Esophagus (tissue), 2 donors: ENCODE measurements around the gene P4HA2. TPM values are rescaled to one million over a fixed set of nuclear protein-coding genes. Genes with fewer than 3 reads are reported as not detected.
A peak's percentile ranks its signal among the peaks of the same experiment; 100 is the strongest.

Source experiments
- H3K27ac ChIP-seq, 2 donors: one replicate each; pipeline ENCODE4 v1.5.1; 2013; ENCODE audit warnings: low read depth in 2 of 2, mild to moderate bottlenecking in 2 of 2, inconsistent platforms in 1 of 2, low read length in 1 of 2, moderate library complexity in 1 of 2
- H3K27me3 ChIP-seq, 2 donors: one replicate each; pipeline ENCODE4 v1.6.1; 2013; ENCODE audit warnings: low read length in 2 of 2, control low read depth in 1 of 2, mild to moderate bottlenecking in 1 of 2; ENCODE audit not compliant: insufficient read depth in 2 of 2, control insufficient read depth in 1 of 2
- H3K36me3 ChIP-seq, 2 donors: one replicate each; pipeline ENCODE4 v1.6.1; 2013; ENCODE audit warnings: low read length in 1 of 2; ENCODE audit not compliant: control insufficient read depth in 2 of 2, insufficient read depth in 2 of 2
- H3K4me1 ChIP-seq, 2 donors: one replicate each; pipeline ENCODE4 v1.6.1; 2013; ENCODE audit warnings: low read length in 1 of 2; ENCODE audit not compliant: control insufficient read depth in 2 of 2, insufficient read depth in 2 of 2
- H3K4me3 ChIP-seq, 2 donors: one replicate each; pipeline ENCODE4 v1.5.1; 2013; ENCODE audit warnings: low read length in 2 of 2, mild to moderate bottlenecking in 2 of 2, low read depth in 1 of 2, moderate library complexity in 1 of 2
- H3K9me3 ChIP-seq, 2 donors: one replicate each; pipeline ENCODE4 v1.6.1; 2013; ENCODE audit warnings: mild to moderate bottlenecking in 2 of 2, low read depth in 1 of 2, low read length in 1 of 2, moderate library complexity in 1 of 2; ENCODE audit not compliant: control insufficient read depth in 2 of 2, insufficient read depth in 1 of 2
- WGBS, 2 donors: extraction: QIAGEN DNeasy Blood & Tissue Kit; methylation state at CpG; one replicate each; pipeline ENCODE4 v1.1.7; 2013; 5-methylcytosine and 5-hydroxymethylcytosine counted together
- polyA plus RNA-seq, 2 donors: library from polyadenylated mRNA; stranded (reverse); fragments of 200-250 nt; gene quantifications; one replicate each; pipeline ENCODE4 v1.2.3, GENCODE V29; 2013
- donor health status: healthy with polysubstance abuse.
- donor health status: Bipolar disorder and iron deficiency.

The P4HA2 gene
- polyA plus RNA-seq, 2 donors: 11.5 to 11.9 TPM

DNA sequence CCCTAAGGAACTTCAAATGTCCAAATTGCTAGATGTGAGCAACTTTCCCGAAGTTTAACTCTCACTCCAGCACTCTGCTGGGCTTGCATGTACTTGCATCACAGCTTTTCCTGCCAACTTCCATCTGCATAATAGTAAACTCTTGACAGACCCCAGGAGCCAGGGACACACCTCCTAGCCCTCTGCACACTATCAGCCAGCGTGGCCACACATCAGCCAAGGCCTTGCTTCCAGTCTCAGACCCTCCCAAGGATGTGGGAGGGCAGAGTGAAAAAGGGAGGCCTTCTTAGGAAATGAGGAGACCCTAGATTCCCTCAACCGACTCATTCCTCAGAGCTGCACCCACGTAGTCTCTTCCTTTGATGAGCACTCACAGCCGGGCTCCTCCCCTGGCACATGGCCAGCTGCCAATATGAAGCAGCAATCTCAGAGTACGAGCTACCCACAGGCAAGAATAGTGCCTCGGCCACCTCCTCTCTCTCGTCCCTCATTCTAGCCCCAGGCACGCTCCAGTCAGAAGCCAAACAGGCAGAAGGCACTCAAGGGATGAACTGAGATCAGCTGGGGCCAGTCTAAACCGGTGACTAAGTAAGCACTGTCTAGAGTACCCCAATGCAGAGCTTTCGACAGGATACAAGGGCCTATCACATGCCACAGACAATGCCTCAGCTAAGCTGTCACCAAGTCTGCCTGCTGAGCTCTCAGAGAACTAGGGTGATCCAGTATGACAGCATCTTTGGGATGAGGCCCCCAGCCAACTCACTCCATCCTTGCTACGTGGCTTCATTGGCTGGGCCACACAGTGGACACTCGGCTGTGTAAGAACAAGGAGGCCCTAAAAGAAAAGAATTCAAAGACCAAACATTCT is 2.3 kb downstream of the P4HA2 start:
- Histone ChIP-seq H3K36me3 (no peaks in the 10 kb centered on the region), H3K4me3 (no peak overlapping the region), H3K4me1 (peaks cover 17 to 39% of the 10 kb centered on the region in 2 donors), H3K9me3 (no peaks in the 10 kb centered on the region), H3K27me3 (no peaks in the 10 kb centered on the region), H3K27ac (peak overlapping the region; percentile 68 to 85)
- 26 to 36% methylated on average over 13 of the region's 13 CpGs for WGBS, 2 donors

- H3K27me3 ChIP-seq: no peaks in the 10 kb centered on the region
- no peaks in the 10 kb centered on the region for H3K9me3 ChIP-seq
- no peak overlapping the region for H3K4me3 ChIP-seq
- WGBS, 2 donors: 26 to 48% methylated on average over 1 of the region's 1 CpG
- peak overlapping the region; percentile 68 to 85 for H3K27ac ChIP-seq
- H3K36me3 ChIP-seq: no peaks in the 10 kb centered on the region
- H3K4me1 ChIP-seq: peaks cover 17 to 43% of the 10 kb centered on the region in 2 donors
These were observed 2.9 kb downstream of the P4HA2 start for GRCh38 chr5:132224716-132225115.

DNA sequence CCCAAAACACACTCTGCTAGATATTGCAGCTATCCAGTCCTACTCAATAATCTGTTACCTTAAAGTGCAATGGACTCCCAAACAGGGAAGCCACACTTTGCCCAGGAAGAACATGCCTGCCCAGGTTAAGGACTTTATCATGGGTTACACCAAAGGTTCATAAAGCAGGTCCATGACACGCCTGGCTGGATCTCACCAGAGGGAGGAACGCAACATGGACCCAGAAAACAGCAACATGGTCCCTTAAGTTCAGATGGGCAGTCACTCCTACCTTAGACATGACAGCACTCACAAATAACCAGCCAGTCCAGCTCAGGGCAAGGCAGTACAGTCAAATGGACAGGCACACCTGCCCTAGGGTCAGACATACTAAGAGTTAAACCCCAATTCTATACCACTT is 3.8 kb downstream of the P4HA2 start:
- Histone ChIP-seq H3K27ac (peak overlapping the region; percentile 51 to 68), H3K9me3 (no peaks in the 10 kb centered on the region), H3K4me1 (peaks cover 17 to 46% of the 10 kb centered on the region in 2 donors), H3K36me3 (no peaks in the 10 kb centered on the region), H3K4me3 (no peak overlapping the region), H3K27me3 (no peaks in the 10 kb centered on the region)
- WGBS, 2 donors: 89 to 97% methylated on average over 2 of the region's 2 CpGs

- Histone ChIP-seq H3K36me3 (no peaks in the 10 kb centered on the region), H3K4me3 (no peak overlapping the region), H3K9me3 (no peaks in the 10 kb centered on the region), H3K4me1 (peaks cover 17 to 43% of the 10 kb centered on the region in 2 donors), H3K27me3 (no peaks in the 10 kb centered on the region), H3K27ac (peak overlapping the region; percentile 29 to 82)
- 88 to 89% methylated on average over 3 of the region's 3 CpGs for WGBS, 2 donors
These were observed 5.0 kb downstream of the P4HA2 start for GRCh38 chr5:132222649-132223038.

DNA sequence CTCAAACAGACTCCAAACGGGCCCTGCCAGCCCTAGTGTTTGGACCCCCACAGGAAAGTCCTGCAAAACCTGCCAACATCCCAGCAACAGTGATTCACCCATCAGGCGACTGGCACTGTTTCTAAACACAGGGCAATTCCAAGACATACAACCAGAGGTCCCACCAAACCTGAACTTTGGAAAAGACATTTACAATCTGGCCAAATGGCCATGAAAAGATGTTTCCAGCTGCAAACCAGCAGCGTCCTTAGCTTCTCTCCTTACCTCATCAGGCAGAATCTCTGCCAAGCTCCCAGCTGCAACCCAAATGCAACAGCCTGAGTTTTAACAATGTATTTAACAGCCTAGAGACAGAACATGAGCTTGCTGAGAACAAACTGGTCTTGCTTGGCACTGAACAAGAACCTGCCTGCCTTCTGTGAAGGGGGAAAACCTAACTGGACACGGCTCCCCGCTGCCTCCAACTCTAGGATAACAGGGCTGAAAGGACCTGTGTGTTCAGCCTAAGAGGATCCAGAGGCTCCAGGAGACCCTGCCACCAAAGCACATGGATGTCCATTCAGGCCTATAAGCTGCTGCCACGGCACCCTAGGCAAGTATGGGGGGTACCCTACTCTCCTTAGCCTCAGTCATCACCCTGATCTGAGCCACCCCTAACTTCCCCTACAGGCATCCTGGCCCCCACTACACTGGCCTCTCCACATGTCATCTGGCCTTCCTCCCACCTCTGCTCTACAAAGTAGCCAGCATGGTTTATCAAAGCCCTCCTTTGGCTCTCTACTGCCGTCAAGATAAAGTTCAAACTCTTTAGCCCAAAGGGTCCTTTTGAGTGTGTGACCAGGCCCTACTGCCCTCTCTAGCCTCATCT is 5.6 kb downstream of the P4HA2 start:
- no peak overlapping the region for H3K4me3 ChIP-seq
- peaks cover 17 to 40% of the 10 kb centered on the region in 2 donors for H3K4me1 ChIP-seq
- peak overlapping the region; percentile 29 to 82 for H3K27ac ChIP-seq
- H3K36me3 ChIP-seq: peaks cover 1 to 2% of the 10 kb centered on the region in 2 donors
- H3K9me3 ChIP-seq: peaks cover 0 to under 1% of the 10 kb centered on the region in 2 donors
- no peaks in the 10 kb centered on the region for H3K27me3 ChIP-seq
- 41 to 59% methylated on average over 7 of the region's 7 CpGs for WGBS, 2 donors

GRCh38 chr5:132220491-132220890 is 7.2 kb downstream of the P4HA2 start:
- WGBS, 2 donors: 42 to 45% methylated on average over 2 of the region's 2 CpGs
- Histone ChIP-seq H3K27me3 (no peaks in the 10 kb centered on the region), H3K27ac (peak overlapping the region in 1 of 2 donors; percentile 17)

GRCh38 chr5:132219981-132220380 is 7.7 kb downstream of the P4HA2 start:
- Histone ChIP-seq H3K36me3 (peaks cover 2 to 3% of the 10 kb centered on the region in 2 donors), H3K9me3 (peaks cover 0 to 2% of the 10 kb centered on the region in 2 donors), H3K27ac (peak overlapping the region in 1 of 2 donors; percentile 7), H3K4me1 (peaks cover 10 to 31% of the 10 kb centered on the region in 2 donors), H3K27me3 (no peaks in the 10 kb centered on the region), H3K4me3 (no peak overlapping the region)
- WGBS, 2 donors: 83 to 85% methylated on average over 1 of the region's 1 CpG

More at GRCh38 chr5:132220491-132220890, 7.2 kb downstream of the P4HA2 start:
- Histone ChIP-seq H3K36me3 (peaks cover 2 to 3% of the 10 kb centered on the region in 2 donors), H3K4me3 (no peak overlapping the region), H3K9me3 (peaks cover 0 to 2% of the 10 kb centered on the region in 2 donors), H3K4me1 (peaks cover 8 to 32% of the 10 kb centered on the region in 2 donors)

DNA sequence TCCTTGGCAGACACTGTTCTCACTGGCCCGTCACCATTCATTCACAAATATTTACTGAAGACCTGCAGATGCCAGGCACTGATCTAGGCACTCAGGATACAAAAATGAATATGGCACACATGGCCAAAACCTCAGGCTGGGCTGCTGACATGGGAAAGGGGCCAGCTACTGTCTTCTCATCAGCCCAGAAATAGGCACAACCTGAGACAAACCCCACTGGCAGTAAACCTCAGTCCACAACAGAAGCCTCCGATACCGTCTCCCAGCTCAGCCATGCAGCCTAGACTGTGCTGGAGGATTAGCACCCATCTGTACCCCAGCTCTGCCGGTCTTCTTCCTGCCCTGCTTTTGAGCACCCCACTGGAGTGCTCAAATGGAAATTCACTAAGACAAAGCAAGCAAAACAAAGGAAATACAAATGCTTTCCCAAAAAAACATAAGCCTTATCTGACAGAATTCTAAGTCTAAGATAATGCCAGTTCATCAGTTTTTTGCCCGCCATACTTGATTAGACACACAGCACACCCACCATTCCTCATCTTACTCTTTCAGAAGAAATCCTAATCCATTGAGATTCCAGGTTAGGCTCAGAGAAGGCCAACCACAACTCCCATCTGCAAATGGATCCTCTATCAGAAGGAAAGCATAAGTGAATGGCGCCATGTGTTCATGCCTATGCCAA is 8.2 kb downstream of the P4HA2 start:
- Histone ChIP-seq H3K27me3 (no peaks in the 10 kb centered on the region), H3K4me3 (no peak overlapping the region), H3K9me3 (peaks cover 0 to 2% of the 10 kb centered on the region in 2 donors), H3K27ac (peak overlapping the region in 1 of 2 donors; percentile 8), H3K4me1 (peaks cover 10 to 33% of the 10 kb centered on the region in 2 donors), H3K36me3 (peaks cover 2 to 3% of the 10 kb centered on the region in 2 donors)
- WGBS, 2 donors: 84 to 93% methylated on average over 6 of the region's 6 CpGs

DNA sequence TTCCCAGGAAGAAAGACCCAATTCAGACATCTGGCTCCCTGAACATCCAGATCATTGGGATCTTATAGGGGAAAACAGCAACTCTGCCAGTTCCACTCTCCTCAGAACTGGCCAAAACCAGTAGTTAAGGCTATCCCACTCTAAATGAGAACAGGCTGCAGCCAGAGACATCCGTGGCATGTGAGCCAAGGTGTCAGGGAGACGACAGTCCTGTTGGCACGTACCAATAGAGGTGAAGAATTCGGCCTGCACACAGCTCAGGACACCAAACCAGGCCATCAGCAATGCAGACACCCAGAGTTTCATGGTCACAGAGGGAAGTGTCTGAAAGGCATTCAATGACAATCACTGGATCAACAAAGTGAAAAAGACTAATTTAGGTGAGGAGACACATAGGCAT is 9.3 kb downstream of the P4HA2 start:
- WGBS, 2 donors: 83 to 89% methylated on average over 4 of the region's 4 CpGs

More for the DNA sequence above, 9.3 kb downstream of the P4HA2 start:
- Histone ChIP-seq H3K4me3 (no peak overlapping the region), H3K9me3 (peaks cover 0 to 2% of the 10 kb centered on the region in 2 donors), H3K4me1 (peaks cover 10 to 26% of the 10 kb centered on the region in 2 donors), H3K36me3 (peaks cover 2 to 9% of the 10 kb centered on the region in 2 donors), H3K27me3 (no peaks in the 10 kb centered on the region), H3K27ac (no peak overlapping the region)
